Smooth muscle cell (in vitro differentiated cells): Measurements from ENCODE around the gene PLAAT4. TPM values are rescaled to one million over a fixed set of nuclear protein-coding genes. Genes with fewer than 3 reads are reported as not detected.
"Not testable (repeated sequence)": the region's sequence is repeated elsewhere in the genome, so short reads cannot be mapped to it uniquely, and the experiment has no call there.

Experiments
- DNase-seq: peaks from one replicate; lab custom pipeline; 2025; ENCODE audit not compliant: unreplicated experiment; lab: John Stamatoyannopoulos, UW
- H2AFZ ChIP-seq: fragments of 200-600 bp; sonication (generic); 2 replicates; pipeline ENCODE4 v1.6.0; 2016; ENCODE audit warnings: antibody characterized with exemption, low read depth, mild to moderate bottlenecking
- H3F3A ChIP-seq: fragments of 200-600 bp; sonication (generic); 2 replicates; pipeline ENCODE4 v1.6.0; 2017; ENCODE audit warnings: antibody characterized with exemption, low read depth
- H3K27ac ChIP-seq: fragments of 200-600 bp; sonication (generic); 2 replicates; pipeline ENCODE4 v1.5.1; 2016; ENCODE audit warnings: low read depth, mild to moderate bottlenecking
- H3K27me3 ChIP-seq: fragments of 200-600 bp; sonication (generic); 2 replicates; pipeline ENCODE4 v1.6.1; 2016; ENCODE audit warnings: low read depth, mild to moderate bottlenecking
- H3K36me3 ChIP-seq: fragments of 200-600 bp; sonication (generic); 2 replicates; pipeline ENCODE4 v1.5.1; 2016; ENCODE audit warnings: low read depth
- H3K4me1 ChIP-seq: fragments of 200-600 bp; sonication (generic); 2 replicates; pipeline ENCODE4 v1.5.1; 2016; ENCODE audit warnings: low read depth
- H3K4me2 ChIP-seq: fragments of 200-600 bp; sonication (generic); 2 replicates; pipeline ENCODE4 v1.6.0; 2016; ENCODE audit warnings: mild to moderate bottlenecking
- H3K4me3 ChIP-seq: fragments of 200-600 bp; sonication (generic); 2 replicates; pipeline ENCODE4 v1.5.1; 2016; ENCODE audit warnings: mild to moderate bottlenecking
- H3K79me2 ChIP-seq: fragments of 200-600 bp; sonication (generic); 2 replicates; pipeline ENCODE4 v1.6.0; 2016; ENCODE audit warnings: low read depth, mild to moderate bottlenecking
- H3K9ac ChIP-seq: fragments of 200-600 bp; sonication (generic); 2 replicates; pipeline ENCODE4 v1.6.0; 2016; ENCODE audit warnings: low read depth
- H3K9me3 ChIP-seq: fragments of 200-600 bp; sonication (generic); replicated peaks from 2 replicates; pipeline ENCODE4 v1.5.1; 2016; ENCODE audit warnings: low read depth
- H4K20me1 ChIP-seq: fragments of 200-600 bp; sonication (generic); 2 replicates; pipeline ENCODE4 v1.6.0; 2016; ENCODE audit warnings: low read depth
- CTCF ChIP-seq: fragments of 200-600 bp; sonication (generic); IDR thresholded peaks from 2 replicates; pipeline ENCODE4 v1.5.1; 2017; ENCODE audit warnings: borderline replicate concordance, mild to moderate bottlenecking, antibody characterized with exemption; ENCODE audit not compliant: insufficient read depth, poor library complexity, severe bottlenecking
- WGBS: methylation state at CpG from one replicate; pipeline ENCODE4 v1.1.7; 2016; ENCODE audit warnings: low lambda C conversion rate; 5-methylcytosine and 5-hydroxymethylcytosine counted together
- polyA plus RNA-seq: library from polyadenylated mRNA; unstranded; fragments of >200 nt; fragmentation: Nextera tagmentation; extraction: Ambion mirVana; gene quantifications from 2 replicates; pipeline ENCODE4 v1.2.1, GENCODE V29; 2016
- total RNA-seq: library from RNA; depleted of rRNA; stranded (reverse); fragments of >200 nt; gene quantifications from 2 replicates; pipeline ENCODE4 v1.2.3, GENCODE V29; 2014

Gene PLAAT4
- total and polyA plus RNA-seq, 2 experiments from 2014 or later, result not detected

GRCh38 chr11:63547061-63547460 is 10.5 kb downstream of the PLAAT4 start:
- no peak overlapping the region for H3K9ac ChIP-seq
- 85% methylated on average over 1 of the region's 1 CpG for WGBS
- H3K36me3 ChIP-seq, result no peaks in the 10 kb centered on the region
- no peak for TF ChIP-seq CTCF
- H3K4me2 ChIP-seq, result no peak overlapping the region
- H3K27ac ChIP-seq, result no peak overlapping the region
- DNase-seq, result no peak
- H3K27me3 ChIP-seq, result no peaks in the 10 kb centered on the region
- H4K20me1 ChIP-seq, result no peaks in the 10 kb centered on the region
- H3K9me3 ChIP-seq, result no peaks in the 10 kb centered on the region
- no peak overlapping the region for H2AFZ ChIP-seq
- H3K79me2 ChIP-seq, result no peaks in the 10 kb centered on the region
- no peaks in the 10 kb centered on the region for H3K4me1 ChIP-seq
- H3K4me3 ChIP-seq, result no peak overlapping the region
- no peaks in the 10 kb centered on the region for H3F3A ChIP-seq

GRCh38 chr11:63548178-63548577 is 11.6 kb downstream of the PLAAT4 start:
- no peak overlapping the region for H3K27ac ChIP-seq
- H3K4me3 ChIP-seq, result no peak overlapping the region
- H2AFZ ChIP-seq, result no peak overlapping the region
- H3K27me3 ChIP-seq, result no peaks in the 10 kb centered on the region
- H3K36me3 ChIP-seq, result no peaks in the 10 kb centered on the region
- H3K9me3 ChIP-seq, result no peaks in the 10 kb centered on the region
- H3K9ac ChIP-seq, result no peak overlapping the region
- H3F3A ChIP-seq, result no peaks in the 10 kb centered on the region
- no peaks in the 10 kb centered on the region for H3K4me1 ChIP-seq
- H3K79me2 ChIP-seq, result no peaks in the 10 kb centered on the region
- DNase-seq, result no peak
- TF ChIP-seq CTCF, result no peak
- WGBS, result 42% methylated on average over 4 of the region's 4 CpGs
- no peak overlapping the region for H3K4me2 ChIP-seq
- no peaks in the 10 kb centered on the region for H4K20me1 ChIP-seq

GRCh38 chr11:63549411-63549810 is 12.8 kb downstream of the PLAAT4 start:
- Histone ChIP-seq H3K27ac (no peak overlapping the region), H3K9ac (no peak overlapping the region), H4K20me1 (no peaks in the 10 kb centered on the region), H3K4me1 (no peaks in the 10 kb centered on the region), H3K4me3 (no peak overlapping the region), H3K9me3 (no peaks in the 10 kb centered on the region), H3K36me3 (no peaks in the 10 kb centered on the region), H3K4me2 (no peak overlapping the region), H2AFZ (no peak overlapping the region), H3F3A (no peaks in the 10 kb centered on the region), H3K27me3 (no peaks in the 10 kb centered on the region), H3K79me2 (no peaks in the 10 kb centered on the region)
- no peak for TF ChIP-seq CTCF
- DNase-seq, result no peak
- WGBS, result 98% methylated on average over 4 of the region's 4 CpGs

GRCh38 chr11:63550156-63550700 is 13.6 kb downstream of the PLAAT4 start:
- not testable (repeated sequence) for H3K4me2 ChIP-seq, H3K9ac ChIP-seq, H2AFZ ChIP-seq, H3K4me1 ChIP-seq, H3K4me3 ChIP-seq, H3K27ac ChIP-seq, H3K79me2 ChIP-seq, H3K36me3 ChIP-seq, H3K9me3 ChIP-seq, H4K20me1 ChIP-seq, DNase-seq, H3F3A ChIP-seq, H3K27me3 ChIP-seq
- WGBS, result 98% methylated on average over 30 of the region's 31 CpGs
